T-helper 1 cell treated with Interleukin-12 subunit alpha and Interleukin-12 subunit beta and Interleukin-4 antibody, amounts not matched to agents 30 μg/mL and 1 μg/mL, for 36 hours (primary cell): Measurements from ENCODE around the gene TBKBP1.
A peak's percentile ranks its signal among the peaks of the same experiment; 100 is the strongest.

Experiments
- H3K27ac Mint-ChIP-seq: one replicate; pipeline ENCODE4 v1.8.0; 2021; ENCODE audit warnings: mild to moderate bottlenecking, mixed read lengths
- H3K27me3 Mint-ChIP-seq: one replicate; pipeline ENCODE4 v1.8.0; 2021; ENCODE audit warnings: low read depth, mixed read lengths
- H3K36me3 Mint-ChIP-seq: one replicate; pipeline ENCODE4 v1.8.0; 2021; ENCODE audit warnings: low read depth, mixed read lengths
- H3K4me1 Mint-ChIP-seq: one replicate; pipeline ENCODE4 v1.8.0; 2021; ENCODE audit warnings: low read depth, mixed read lengths
- H3K4me3 Mint-ChIP-seq: one replicate; pipeline ENCODE4 v1.8.0; 2021; ENCODE audit warnings: mild to moderate bottlenecking, moderate library complexity, mixed read lengths
- H3K9me3 Mint-ChIP-seq: one replicate; pipeline ENCODE4 v1.8.0; 2021; ENCODE audit warnings: mixed read lengths

The TBKBP1 gene

DNA sequence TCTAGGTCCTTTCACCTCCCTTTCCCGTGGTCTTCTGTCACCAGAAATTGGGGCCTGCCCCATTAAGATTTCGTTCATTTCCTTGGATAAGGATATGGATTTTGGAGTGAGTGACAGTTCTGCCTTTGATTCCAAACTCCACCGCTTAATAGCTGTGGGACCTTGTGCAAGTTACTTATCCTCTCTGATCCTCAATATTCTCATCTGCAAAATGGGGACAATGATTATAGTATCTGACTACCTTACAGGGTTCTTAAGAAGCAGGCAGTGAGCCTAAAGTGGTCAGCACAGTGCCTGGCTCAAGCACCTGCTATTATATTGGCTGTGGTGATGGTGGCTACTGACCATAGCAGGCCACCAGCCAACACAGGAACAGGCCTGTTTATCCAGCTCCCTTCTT, 15.6 kb downstream of the TBKBP1 start:
- H3K4me3 Mint-ChIP-seq = no peak overlapping the region
- peaks cover 4% of the 10 kb centered on the region for H3K36me3 Mint-ChIP-seq
- peaks cover 49% of the 10 kb centered on the region for H3K4me1 Mint-ChIP-seq
- H3K27ac Mint-ChIP-seq = peak overlapping the region; percentile 6
- no peaks in the 10 kb centered on the region for H3K9me3 Mint-ChIP-seq
- no peaks in the 10 kb centered on the region for H3K27me3 Mint-ChIP-seq

- H3K27ac Mint-ChIP-seq = no peak overlapping the region
- no peaks in the 10 kb centered on the region for H3K27me3 Mint-ChIP-seq
- H3K36me3 Mint-ChIP-seq = peaks cover 4% of the 10 kb centered on the region
- H3K9me3 Mint-ChIP-seq = no peaks in the 10 kb centered on the region
- peaks cover 44% of the 10 kb centered on the region for H3K4me1 Mint-ChIP-seq
- no peak overlapping the region for H3K4me3 Mint-ChIP-seq
Observed at GRCh38 chr17:47711366-47712099, 17.6 kb downstream of the TBKBP1 start.

- H3K4me1 Mint-ChIP-seq = peaks cover 44% of the 10 kb centered on the region
- H3K36me3 Mint-ChIP-seq = peaks cover 4% of the 10 kb centered on the region
- H3K4me3 Mint-ChIP-seq = no peak overlapping the region
- H3K9me3 Mint-ChIP-seq = no peaks in the 10 kb centered on the region
- H3K27ac Mint-ChIP-seq = peak overlapping the region; percentile 2
- no peaks in the 10 kb centered on the region for H3K27me3 Mint-ChIP-seq
Observed at GRCh38 chr17:47712330-47713023, 18.5 kb downstream of the TBKBP1 start.

DNA sequence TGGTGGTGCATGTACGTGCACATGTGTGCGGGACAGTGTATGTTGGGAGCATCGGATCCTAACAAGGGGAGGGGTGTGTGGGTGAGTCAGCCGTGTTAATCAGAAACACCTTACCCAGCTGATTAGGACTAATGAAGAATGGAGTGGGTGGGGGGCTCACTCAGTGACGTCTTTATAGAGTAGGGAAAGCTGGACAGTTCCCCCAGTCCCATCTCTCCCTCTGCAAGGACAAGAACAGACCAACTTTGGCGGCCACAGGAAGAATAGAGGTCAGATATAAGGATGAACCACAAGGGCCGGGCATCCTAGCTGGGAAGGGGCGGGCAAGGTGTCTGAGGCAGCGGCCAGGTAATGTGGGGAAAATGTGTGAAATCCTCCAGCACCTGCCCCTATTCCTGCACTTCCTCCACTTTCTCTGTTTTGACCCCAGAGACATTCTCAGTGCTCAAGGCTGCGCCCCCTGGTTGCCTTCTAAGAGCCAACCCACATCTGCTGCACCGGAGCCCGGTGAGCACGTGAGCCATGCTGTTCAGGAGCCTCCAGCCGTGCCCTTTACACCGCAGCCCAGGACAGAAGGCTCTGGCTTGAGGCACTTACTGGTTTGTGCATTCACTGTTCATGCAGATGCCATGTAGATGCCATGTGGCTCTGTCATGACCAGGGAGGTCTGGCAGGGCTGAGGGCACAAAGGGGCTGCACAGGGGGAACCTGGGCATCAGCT, 20.2 kb downstream of the TBKBP1 start:
- Mint-ChIP-seq H3K27me3 (no peaks in the 10 kb centered on the region), H3K9me3 (no peaks in the 10 kb centered on the region), H3K4me3 (no peak overlapping the region)

DNA sequence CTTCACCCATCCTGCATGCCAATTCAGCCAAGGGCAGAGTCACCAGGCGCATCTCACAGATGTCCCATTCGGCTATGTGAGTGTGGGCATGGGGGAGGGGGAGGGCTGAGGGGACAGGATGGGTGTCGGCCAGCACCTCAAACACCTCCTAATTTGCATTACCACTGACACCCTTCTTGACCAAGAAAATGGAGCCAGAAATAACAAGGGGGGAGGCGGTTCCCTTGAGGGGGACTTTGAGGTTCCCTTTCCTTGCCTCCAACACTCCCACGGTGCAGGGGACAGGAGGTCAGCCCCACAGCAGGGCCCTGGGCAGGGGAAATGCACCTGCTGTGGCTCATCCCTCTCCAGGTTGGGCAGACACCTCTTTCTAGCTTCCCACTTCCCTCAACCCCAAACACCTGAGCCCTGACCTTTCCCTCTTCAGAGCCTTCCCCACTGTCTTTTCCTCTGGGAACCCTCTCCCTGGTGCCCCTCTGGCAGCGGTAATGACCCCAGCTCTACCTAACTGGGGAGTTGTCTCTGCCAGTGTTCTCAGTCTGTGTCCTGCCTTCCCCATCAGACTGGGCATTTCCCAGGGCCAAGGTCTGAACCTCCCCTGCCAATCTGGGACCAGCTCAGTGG, 20.9 kb downstream of the TBKBP1 start:
- no peaks in the 10 kb centered on the region for H3K9me3 Mint-ChIP-seq
- no peak overlapping the region for H3K4me3 Mint-ChIP-seq
- H3K27me3 Mint-ChIP-seq = no peaks in the 10 kb centered on the region
- H3K4me1 Mint-ChIP-seq = peaks cover 65% of the 10 kb centered on the region
- peaks cover 4% of the 10 kb centered on the region for H3K36me3 Mint-ChIP-seq
- no peak overlapping the region for H3K27ac Mint-ChIP-seq

More for the DNA sequence above, 20.2 kb downstream of the TBKBP1 start:
- Mint-ChIP-seq H3K4me1 (peaks cover 58% of the 10 kb centered on the region), H3K36me3 (peaks cover 4% of the 10 kb centered on the region), H3K27ac (peak overlapping the region; percentile 31)

- Mint-ChIP-seq H3K36me3 (peaks cover under 1% of the 10 kb centered on the region), H3K27me3 (no peaks in the 10 kb centered on the region), H3K4me3 (no peak overlapping the region), H3K4me1 (peaks cover 74% of the 10 kb centered on the region), H3K9me3 (no peaks in the 10 kb centered on the region), H3K27ac (peak overlapping the region; percentile 45)
Observed at GRCh38 chr17:47715669-47716325, 21.8 kb downstream of the TBKBP1 start.

- peak overlapping the region; percentile 45 for H3K27ac Mint-ChIP-seq
- peaks cover 79% of the 10 kb centered on the region for H3K4me1 Mint-ChIP-seq
- H3K9me3 Mint-ChIP-seq = no peaks in the 10 kb centered on the region
- H3K4me3 Mint-ChIP-seq = no peak overlapping the region
- no peaks in the 10 kb centered on the region for H3K36me3 Mint-ChIP-seq
- H3K27me3 Mint-ChIP-seq = no peaks in the 10 kb centered on the region
Observed at GRCh38 chr17:47716375-47716774, 22.4 kb downstream of the TBKBP1 start.

- Mint-ChIP-seq H3K4me3 (peak overlapping the region; percentile 21), H3K36me3 (no peaks in the 10 kb centered on the region), H3K9me3 (no peaks in the 10 kb centered on the region), H3K27ac (peak overlapping the region; percentile 31), H3K27me3 (no peaks in the 10 kb centered on the region), H3K4me1 (peaks cover 78% of the 10 kb centered on the region)
Observed at GRCh38 chr17:47717261-47717697, 23.3 kb downstream of the TBKBP1 start.

DNA sequence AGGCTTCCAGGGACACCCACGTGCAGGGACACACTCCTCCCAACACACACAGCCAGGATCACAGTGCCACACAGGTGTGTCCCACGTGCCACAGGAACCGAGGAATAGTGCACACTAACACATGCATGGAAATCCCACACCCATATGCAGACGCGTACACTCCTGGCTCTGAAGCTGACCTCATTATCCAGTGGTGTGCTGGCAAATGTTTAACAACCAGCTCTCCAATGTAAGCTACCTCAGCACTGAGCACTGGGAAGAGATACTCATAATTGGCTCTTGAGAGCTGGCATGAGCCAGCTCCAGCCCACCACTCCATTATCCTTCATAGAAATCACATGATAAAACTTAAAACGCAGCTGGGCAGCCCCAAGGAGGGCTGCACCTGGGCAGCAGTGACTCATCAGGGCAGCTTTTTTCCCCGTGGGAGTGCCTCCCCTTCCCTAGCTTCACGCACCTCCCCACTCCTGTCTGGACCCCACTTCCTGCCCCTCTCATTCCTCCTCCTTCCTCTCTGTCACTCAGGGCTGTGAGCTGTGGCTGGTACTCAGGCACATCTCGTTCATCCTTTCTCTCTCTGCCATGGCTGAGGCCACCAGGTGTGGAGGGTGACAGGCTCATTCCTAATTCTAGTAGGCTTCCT, 24.1 kb downstream of the TBKBP1 start:
- no peaks in the 10 kb centered on the region for H3K36me3 Mint-ChIP-seq
- H3K9me3 Mint-ChIP-seq = no peaks in the 10 kb centered on the region
- peak overlapping the region; percentile 74 for H3K4me3 Mint-ChIP-seq
- H3K27ac Mint-ChIP-seq = peak overlapping the region; percentile 87
- peaks cover 75% of the 10 kb centered on the region for H3K4me1 Mint-ChIP-seq
- no peaks in the 10 kb centered on the region for H3K27me3 Mint-ChIP-seq

GRCh38 chr17:47718634-47719405, 24.9 kb downstream of the TBKBP1 start:
- Mint-ChIP-seq H3K27me3 (no peaks in the 10 kb centered on the region), H3K4me3 (peak overlapping the region; percentile 74), H3K27ac (peak overlapping the region; percentile 87), H3K9me3 (no peaks in the 10 kb centered on the region), H3K36me3 (no peaks in the 10 kb centered on the region), H3K4me1 (peaks cover 73% of the 10 kb centered on the region)

GRCh38 chr17:47719411-47720152, 25.6 kb downstream of the TBKBP1 start:
- H3K4me3 Mint-ChIP-seq = peak overlapping the region; percentile 74
- H3K27ac Mint-ChIP-seq = peak overlapping the region; percentile 87
- H3K36me3 Mint-ChIP-seq = no peaks in the 10 kb centered on the region
- peaks cover 69% of the 10 kb centered on the region for H3K4me1 Mint-ChIP-seq
- no peaks in the 10 kb centered on the region for H3K27me3 Mint-ChIP-seq
- H3K9me3 Mint-ChIP-seq = no peaks in the 10 kb centered on the region

GRCh38 chr17:47720196-47720595, 26.2 kb downstream of the TBKBP1 start:
- Mint-ChIP-seq H3K27me3 (no peaks in the 10 kb centered on the region), H3K36me3 (no peaks in the 10 kb centered on the region), H3K4me3 (peak overlapping the region; percentile 74), H3K9me3 (no peaks in the 10 kb centered on the region), H3K4me1 (peaks cover 72% of the 10 kb centered on the region), H3K27ac (peak overlapping the region; percentile 87)
